Prostate gland (tissue), 2 donors: ENCODE measurements around the gene ARHGEF40.

Experiments used
- CTCF ChIP-seq, 4 experiments: fragments of 200-600 bp in 2 of 4; fragments of 450-650 bp in 2 of 4; sonication (generic) in 2 of 4; IDR thresholded peaks; 1 replicate in 3 of 4; 2 replicates in 1 of 4; pipeline ENCODE4 v1.5.1; 2016 to 2019; ENCODE audit warnings: antibody characterized with exemption in 4 of 4, mild to moderate bottlenecking in 2 of 4, moderate library complexity in 2 of 4
- POLR2A ChIP-seq: fragments of 450-650 bp; IDR thresholded peaks from one replicate; pipeline ENCODE4 v1.6.1; 2016; ENCODE audit warnings: antibody characterized with exemption, mild to moderate bottlenecking
- POLR2AphosphoS5 ChIP-seq: sonication (generic); formaldehyde crosslinking; IDR thresholded peaks from one replicate; pipeline ENCODE4 v1.6.1; 2017; ENCODE audit warnings: antibody characterized with exemption

- TF ChIP-seq CTCF (IDR thresholded peaks at IDR 0.05), result peak in 1 of 4 experiments; percentile 0
- TF ChIP-seq POLR2A, result no peak
- no peak for TF ChIP-seq POLR2AphosphoS5
These were observed 28.9 kb downstream of the ARHGEF40 start for GRCh38 chr14:21098892-21099595.
